Skin of body (tissue), 2 donors: ENCODE measurements around the gene ITPKB. TPM values are rescaled to one million over a fixed set of nuclear protein-coding genes. Genes with fewer than 3 reads are reported as not detected.
A peak's percentile ranks its signal among the peaks of the same experiment; 100 is the strongest.
"Not testable (repeated sequence)": the region's sequence is repeated elsewhere in the genome, so short reads cannot be mapped to it uniquely, and the experiment has no call there.

Source experiments
- DNase-seq: peaks from one replicate; lab custom pipeline; 2025; lab: John Stamatoyannopoulos, UW
- total RNA-seq: library from RNA; depleted of rRNA; stranded (reverse); fragments of >200 nt; gene quantifications from one replicate; pipeline ENCODE4 v1.2.3, GENCODE V29; 2014

ITPKB gene
- total RNA-seq, 1 donor from 2014 or later, result 30.1 TPM

DNA sequence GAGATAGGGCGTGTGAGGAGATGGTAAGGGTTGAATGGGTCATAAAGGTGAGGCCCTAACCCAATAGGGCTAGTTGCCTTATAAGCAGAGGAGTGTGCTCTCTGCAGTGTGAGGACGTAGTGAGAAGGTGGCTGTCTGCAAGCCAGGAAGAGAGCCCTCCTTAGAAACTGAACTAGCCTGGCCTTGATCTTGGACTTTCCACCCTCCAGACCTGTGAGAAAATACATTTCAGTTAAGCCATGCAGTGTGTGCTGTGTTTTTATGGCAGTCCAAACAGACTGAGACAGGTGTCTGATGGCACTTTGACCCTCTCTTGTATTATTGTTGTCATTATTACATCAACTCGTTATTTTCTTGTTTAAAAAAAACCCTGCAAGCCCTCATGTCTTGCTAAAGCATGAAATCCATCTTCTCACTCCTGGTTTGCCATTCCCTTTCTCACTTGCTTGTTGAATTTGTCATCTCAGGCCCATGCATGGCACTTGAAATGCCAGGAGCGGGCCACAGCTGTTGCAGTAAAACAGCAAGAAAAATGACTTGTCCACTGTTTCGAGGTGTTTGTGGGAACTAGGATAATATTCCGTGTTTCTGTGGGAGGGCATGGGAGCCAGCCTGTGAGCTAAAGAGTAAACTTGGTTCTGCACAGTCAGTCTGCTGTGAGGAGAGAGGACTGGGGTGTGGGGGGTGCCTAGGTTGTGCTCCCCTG is 111.9 kb downstream of the ITPKB start:
- DNase-seq, result no peak

DNA sequence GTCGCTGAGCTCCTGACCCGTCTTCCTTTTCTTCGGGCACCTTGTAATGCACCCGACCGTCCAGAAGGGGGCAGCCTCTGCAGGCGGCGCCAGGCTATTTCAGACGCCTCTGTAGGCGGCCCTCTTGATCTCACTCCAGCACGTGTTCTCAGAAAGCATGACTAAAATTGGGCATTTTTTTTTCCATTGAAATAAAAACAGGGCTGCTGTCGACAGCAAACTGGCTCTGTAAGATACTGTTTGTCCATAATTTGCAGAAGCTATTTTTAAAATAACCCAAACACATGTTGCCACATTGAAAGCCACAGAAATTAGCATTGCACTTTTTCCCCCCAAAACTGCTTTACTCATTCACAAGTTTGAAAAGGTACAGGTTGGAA is 112.5 kb downstream of the ITPKB start:
- DNase-seq, result peak; percentile 63

DNA sequence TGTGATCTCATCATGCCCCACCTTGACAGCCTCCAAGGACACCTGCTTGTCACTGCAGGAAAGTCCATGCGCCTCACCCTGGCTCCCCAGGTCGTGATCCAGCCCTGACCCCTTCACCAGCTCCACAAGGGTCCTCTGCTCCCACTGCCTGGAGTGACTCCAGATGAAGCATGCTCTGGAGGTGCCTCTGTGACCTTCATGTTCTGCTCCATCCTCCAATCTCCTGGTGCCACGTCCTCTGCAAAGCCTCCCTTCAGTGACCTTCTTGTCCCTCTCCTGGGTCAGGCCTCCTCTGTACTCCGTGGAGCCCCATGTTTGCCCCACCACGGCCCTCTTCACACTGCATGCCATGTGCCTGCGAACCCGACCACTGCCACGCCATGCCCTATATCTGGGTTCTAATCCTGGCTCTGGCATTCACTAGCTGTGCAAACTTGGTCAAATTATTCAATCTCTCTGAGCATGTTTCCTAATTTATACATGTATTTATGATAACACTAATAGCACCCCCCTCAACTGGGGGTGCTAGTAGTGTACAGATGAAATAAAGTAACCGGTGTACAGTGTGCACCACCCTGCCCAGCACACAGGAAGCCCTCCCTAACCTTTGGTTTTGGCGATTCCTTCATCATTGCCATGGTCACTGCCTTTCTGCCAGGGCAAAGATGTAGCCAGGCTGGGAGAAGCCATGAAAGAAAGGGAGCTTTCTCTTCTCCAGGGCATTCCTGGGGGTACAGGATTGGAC is 113.1 kb downstream of the ITPKB start:
- DNase-seq, result no peak

DNA sequence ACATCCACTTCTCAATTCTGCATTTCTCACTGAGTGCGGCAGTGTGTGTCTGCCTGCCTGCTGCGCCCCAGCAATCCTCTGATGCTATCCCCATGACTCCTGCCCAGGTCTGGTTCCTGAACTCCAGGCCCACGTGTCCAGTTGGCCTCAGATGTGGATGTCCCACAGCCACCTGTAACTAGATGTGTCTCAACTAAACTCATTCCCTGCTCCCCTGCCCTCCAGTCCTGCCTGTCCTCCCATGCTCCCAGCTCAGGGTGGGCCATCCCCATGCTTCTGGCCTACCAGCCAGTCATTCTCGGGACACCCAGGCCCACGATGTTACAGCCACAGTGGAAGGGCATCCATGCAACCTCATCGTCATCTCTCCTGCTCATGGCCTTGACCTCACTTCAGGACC is 113.8 kb downstream of the ITPKB start:
- DNase-seq, result no peak

GRCh38 chr1:226624526-226624925 is 114.6 kb downstream of the ITPKB start:
- no peak for DNase-seq

DNA sequence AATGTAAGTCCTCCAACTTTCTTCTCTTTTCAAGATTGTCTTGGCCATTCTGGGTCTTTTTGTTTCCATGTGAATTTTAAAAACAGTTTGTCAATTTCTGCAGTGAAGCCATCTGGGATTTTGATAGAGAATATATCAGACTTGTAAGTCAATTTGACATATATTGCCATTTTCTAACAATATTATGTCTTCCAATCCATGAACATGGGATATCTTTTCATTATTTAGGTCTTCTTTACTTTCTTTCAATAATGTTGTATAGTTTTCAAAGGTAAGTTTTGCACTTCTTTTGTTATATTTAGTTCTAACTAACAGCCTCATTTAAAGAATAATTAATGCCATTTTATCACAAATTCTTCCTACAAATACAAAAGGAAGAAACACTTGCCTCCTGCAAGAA is 117.1 kb downstream of the ITPKB start:
- no peak for DNase-seq

DNA sequence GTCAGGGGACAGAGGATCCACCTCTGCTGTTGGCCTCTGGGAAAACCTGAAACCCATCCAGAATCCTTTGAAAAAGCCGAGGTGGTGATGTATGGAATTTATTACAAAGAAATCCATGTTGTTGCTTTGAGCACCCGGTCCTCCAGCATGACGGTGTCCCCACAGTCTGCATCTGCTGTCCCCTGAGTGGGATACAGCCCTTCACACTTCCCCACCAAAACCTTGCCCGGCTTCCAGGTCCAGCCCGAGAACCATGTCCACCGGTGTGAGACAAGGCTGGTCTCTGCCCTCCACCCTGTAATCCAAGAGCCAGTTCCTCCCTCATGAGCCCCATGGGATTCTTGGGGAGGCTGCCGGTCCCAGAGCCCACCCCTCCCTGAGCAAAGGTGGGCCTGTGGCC is 120.1 kb downstream of the ITPKB start:
- DNase-seq, result no peak

DNA sequence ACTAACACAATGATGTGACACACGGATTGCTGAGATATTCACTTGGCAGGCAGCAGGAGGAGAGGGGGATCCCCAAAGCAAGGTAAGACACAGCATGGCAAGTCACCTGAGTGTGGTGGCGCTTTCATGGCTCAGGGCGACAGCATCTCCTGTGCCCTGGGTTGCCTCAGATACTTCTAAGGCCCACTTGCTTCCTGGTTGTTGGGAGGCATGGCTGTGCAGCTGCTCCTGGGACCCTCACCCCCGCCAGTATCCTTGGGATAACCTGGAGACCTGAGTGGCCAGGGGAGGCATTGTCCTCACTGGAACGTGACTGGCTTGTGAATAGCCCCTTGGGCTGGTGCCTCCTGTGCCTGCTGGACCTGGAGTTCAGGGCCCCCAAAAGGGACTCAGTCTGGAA is 120.7 kb downstream of the ITPKB start:
- DNase-seq, result no peak

DNA sequence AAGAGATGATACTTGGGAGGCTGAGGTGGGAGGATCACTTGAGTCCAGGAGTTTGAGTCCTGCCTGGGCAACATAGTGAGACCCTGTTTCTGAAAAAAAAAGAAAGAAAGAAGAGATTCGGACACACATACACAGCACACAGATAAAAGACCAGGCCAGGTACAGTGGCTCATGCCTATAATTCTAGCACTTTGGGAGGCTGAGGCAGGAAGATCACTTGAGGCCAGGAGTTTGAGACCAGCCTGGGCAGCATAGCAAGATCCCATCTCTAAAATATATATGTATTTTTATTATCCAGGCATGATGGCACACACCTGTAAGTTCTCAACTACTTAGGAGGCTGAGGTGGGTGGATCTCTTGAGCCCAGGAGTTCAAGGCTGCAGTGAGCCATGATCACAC is 121.4 kb downstream of the ITPKB start:
- DNase-seq, result not testable (repeated sequence)

GRCh38 chr1:226617109-226617508 is 122.0 kb downstream of the ITPKB start:
- DNase-seq, result no peak

- DNase-seq, result no peak
These were observed 122.4 kb downstream of the ITPKB start for GRCh38 chr1:226616636-226617035.

DNA sequence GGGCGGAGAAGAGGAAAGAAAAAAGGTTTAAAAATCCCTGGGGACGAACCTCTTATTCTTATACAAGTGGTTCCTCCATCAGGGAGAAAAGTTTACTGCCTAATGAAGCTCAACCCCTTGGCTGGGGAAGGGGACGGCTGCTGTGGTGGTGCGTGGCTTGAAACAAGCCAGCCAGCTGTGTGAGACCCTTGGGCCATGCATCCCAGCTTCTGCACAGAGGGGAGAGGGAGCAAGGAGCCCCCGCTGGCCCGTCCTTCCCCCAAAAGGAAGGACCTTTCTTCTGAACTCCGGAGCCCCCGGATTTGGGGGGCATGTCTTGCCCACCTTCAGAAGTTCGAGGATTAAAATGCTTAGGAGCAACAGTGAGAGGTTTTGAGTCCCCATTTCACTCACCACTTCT is 123.2 kb downstream of the ITPKB start:
- DNase-seq, result no peak

GRCh38 chr1:226611980-226612379 is 127.1 kb downstream of the ITPKB start:
- not testable (repeated sequence) for DNase-seq

GRCh38 chr1:226611301-226611700 is 127.8 kb downstream of the ITPKB start:
- no peak for DNase-seq

DNA sequence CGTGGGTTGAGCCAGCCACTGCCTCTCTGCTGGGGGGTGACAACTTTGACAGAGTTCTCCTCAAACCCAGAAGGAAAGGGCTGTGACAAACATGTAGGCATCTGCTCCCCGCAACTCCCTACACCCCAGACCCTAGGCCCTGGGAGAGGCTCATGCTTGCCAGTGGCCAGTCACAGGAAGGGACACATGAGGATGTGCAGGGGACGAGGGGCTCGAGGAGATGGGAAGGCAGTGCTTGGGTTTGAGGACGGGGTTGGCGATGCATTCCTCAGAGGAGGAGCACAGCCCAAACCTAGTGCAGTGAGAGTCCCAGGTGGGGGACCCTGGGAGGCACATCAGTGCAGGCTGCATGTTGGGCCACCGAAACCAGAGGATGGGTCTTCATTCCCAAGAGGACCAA is 128.4 kb downstream of the ITPKB start:
- DNase-seq, result no peak

DNA sequence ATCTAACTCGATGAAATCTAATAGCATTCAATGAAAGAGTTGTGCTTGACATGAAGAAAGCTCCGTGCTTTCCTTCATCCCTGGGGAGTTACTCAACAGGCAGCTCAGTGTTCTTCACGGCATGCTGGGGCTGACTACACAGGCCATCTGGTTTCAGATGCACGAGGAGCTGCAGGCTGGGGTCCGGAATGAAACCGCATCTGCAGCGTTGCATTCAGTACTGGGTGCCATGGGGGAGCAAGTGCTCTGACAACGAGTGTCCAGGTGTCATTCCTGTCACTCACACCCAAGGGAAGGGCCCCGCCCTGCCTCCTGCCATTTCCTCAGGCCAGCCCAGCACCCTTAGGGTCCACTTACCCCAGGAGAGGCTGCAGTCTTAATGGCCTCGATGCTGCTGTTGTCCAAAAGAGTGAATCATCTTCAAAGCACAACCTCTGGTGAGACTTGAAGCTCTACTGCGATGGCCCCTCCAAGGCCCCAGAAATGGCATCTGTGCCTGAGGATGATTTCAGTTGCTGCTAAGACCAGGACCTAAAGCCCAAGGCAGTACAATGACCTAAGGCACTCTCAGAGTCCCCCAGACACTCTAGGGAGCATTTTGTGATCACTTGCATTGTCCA is 129.1 kb downstream of the ITPKB start:
- DNase-seq, result no peak

- DNase-seq, result no peak
These were observed 130.2 kb downstream of the ITPKB start for GRCh38 chr1:226608699-226609505.

DNA sequence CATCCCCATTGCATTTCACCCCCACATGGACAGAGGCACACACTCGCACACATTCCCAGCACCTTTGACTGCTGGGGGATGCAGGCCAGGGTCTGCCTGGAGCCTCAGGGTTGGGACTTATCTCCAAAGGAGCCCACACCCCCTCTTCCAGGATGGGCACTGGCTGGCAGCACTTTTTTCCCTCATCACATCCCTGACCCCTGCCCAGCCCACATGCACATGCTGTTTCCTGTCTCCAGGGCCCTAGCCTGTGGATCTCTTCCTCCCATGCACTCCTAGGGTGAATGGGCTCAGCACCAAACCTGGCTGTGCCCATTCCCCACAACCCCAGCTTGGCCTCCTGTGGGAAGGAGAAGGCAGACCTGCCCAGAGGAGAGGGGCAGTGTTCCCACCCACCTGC is 131.3 kb downstream of the ITPKB start:
- DNase-seq, result no peak

- DNase-seq, result no peak
These were observed 131.8 kb downstream of the ITPKB start for GRCh38 chr1:226607268-226607660.

DNA sequence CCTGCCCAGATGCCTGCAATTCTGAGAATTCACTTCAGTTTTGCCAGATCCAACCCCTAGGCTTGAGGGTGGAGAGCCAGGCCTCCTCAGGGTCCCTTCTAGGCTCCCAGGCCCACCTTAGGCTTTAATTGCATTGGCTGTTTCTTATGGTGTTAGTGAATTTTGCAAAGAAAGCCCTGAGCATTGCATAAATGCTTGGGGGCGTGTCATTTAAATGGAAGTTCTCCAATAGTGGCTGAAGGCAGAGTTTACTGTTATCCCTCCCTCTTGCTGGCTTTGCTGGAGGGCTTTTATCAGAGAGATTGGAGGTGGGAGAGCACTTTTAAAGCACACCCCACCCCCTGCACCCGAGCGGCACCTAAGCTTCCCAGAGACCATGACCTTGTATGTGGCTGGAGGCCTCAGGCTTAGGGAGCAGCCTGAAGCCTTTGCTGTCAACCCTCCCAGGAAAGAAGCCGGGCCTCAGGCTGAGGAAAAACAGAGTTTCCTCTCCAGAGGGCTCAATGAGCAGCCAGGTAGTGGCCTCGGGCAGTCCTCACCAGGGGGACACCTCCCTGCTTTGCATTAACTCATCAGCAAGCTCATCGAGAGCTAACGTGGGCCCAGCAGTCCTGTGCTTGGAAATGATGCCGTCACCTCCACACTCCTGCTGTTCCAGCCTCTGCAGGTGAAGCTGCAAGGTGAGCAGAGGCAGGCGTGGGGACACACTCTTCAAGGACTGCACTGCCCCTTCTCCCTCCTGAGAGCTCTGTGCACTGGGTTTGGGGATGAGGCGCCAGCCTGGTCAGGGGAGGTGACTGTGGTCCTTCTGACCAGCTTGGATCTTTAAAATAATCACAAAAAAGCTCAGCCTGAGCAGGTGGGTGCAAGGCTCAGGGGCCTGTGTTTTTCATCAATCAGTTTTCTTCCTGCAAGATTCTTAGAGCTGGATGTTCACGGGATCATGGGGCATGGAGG is 132.5 kb downstream of the ITPKB start:
- no peak for DNase-seq
